ENCODE results near the gene MITF. TPM values are rescaled to one million over a fixed set of nuclear protein-coding genes. Genes with fewer than 3 reads are reported as not detected.

The MITF gene
- total RNA-seq, 1 donor from 2014 or later: 0.25 TPM

DNA sequence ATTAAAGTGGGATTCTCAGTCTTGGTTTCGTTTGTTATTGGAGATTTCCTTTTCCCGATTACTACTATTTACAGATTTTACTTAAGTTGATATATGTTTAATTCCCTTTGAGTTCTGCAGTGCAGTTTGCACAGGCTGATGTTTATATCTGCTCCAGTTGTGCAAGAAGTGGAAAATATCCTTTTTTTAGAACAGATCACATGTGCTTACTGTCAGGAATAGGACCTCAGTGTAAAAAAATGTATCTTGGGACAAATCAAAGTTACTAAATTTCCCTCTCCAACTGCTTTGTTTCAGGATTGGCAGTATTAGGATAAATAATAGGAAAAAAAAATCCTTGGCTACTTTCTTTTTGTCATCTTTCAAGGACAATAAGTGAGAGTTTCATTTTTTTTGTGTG is 6.9 kb downstream of the MITF start:
- no peaks in the 10 kb centered on the region for H3K36me3 Mint-ChIP-seq (ENCODE audit: unreplicated experiment)
- H3K4me1 Mint-ChIP-seq (ENCODE audit: low read depth, unreplicated experiment): no peaks in the 10 kb centered on the region
- no peak for DNase-seq
- TF ChIP-seq, protein P1, sequence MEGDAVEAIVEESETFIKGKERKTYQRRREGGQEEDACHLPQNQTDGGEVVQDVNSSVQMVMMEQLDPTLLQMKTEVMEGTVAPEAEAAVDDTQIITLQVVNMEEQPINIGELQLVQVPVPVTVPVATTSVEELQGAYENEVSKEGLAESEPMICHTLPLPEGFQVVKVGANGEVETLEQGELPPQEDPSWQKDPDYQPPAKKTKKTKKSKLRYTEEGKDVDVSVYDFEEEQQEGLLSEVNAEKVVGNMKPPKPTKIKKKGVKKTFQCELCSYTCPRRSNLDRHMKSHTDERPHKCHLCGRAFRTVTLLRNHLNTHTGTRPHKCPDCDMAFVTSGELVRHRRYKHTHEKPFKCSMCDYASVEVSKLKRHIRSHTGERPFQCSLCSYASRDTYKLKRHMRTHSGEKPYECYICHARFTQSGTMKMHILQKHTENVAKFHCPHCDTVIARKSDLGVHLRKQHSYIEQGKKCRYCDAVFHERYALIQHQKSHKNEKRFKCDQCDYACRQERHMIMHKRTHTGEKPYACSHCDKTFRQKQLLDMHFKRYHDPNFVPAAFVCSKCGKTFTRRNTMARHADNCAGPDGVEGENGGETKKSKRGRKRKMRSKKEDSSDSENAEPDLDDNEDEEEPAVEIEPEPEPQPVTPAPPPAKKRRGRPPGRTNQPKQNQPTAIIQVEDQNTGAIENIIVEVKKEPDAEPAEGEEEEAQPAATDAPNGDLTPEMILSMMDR (IDR thresholded peaks at IDR 0.05; ENCODE audit: partially characterized antibody, unreplicated experiment): no peak
- no peak overlapping the region for H3K27ac Mint-ChIP-seq (ENCODE audit: unreplicated experiment)
- H3K27me3 Mint-ChIP-seq (ENCODE audit: unreplicated experiment): peaks cover 3% of the 10 kb centered on the region
- H3K4me3 Mint-ChIP-seq (ENCODE audit: unreplicated experiment): no peak overlapping the region
- no peaks in the 10 kb centered on the region for H3K9me3 Mint-ChIP-seq (ENCODE audit: unreplicated experiment)

DNA sequence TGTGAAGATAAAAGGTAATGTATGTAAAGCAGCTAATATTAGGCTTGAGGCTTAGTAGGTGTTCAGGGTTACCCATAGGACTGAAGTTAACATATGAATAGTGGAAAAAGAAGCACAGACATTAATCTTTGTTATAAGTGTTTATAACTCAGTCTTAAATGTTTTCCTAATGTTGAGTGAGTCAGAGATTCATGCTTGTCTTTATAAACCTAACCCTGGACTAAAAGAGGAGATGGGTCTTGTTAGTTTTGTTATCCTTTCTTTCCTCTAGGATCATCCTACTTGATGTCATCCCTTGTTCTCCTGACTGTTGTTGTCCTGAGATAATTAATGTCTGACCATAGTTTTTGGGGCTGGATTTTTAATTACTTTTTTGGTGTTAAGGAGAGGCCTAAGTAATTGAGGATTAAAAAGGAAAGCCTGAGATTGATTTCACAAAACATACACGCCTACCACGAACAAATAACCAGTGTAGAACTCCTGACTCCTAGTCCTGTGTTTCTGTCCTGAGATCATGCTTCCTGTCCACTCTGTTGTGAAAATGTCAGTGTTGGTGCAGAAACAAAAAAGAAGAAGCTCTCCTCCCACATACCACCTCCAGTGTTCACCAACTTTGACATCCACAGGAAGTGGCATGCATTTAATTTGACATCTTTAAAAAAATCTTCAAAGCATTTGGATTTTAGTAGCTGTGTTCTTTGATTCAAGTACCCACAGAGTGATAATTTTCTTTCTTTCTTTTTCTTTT is 8.4 kb downstream of the MITF start:
- TF ChIP-seq, protein P1 (IDR thresholded peaks at IDR 0.05; ENCODE audit: partially characterized antibody, unreplicated experiment): no peak
- Mint-ChIP-seq H3K36me3 (ENCODE audit: unreplicated experiment) (peaks cover 6% of the 10 kb centered on the region), H3K27me3 (ENCODE audit: unreplicated experiment) (no peaks in the 10 kb centered on the region), H3K4me1 (ENCODE audit: low read depth, unreplicated experiment) (no peaks in the 10 kb centered on the region), H3K27ac (ENCODE audit: unreplicated experiment) (no peak overlapping the region), H3K4me3 (ENCODE audit: unreplicated experiment) (no peak overlapping the region), H3K9me3 (ENCODE audit: unreplicated experiment) (peaks cover 2% of the 10 kb centered on the region)
- DNase-seq: no peak

DNA sequence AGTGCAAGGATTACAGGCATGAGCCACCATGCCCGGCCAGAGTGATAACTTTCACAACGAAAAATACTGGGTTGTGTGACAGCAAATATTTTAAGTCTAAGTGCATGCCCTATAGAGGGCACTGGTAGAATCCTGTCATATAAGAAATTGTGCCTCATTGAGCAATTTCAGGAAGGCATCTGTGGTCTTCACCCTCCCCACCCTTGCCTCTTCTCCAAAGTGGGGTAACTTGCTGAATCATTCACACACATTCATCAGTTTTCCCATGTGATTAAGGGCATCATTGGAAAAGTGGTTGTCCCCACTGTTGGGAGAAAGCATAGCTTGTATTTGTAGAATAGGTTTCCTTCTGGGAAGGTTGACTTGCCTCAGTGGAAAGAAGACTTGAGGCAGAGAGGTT is 9.2 kb downstream of the MITF start:
- Mint-ChIP-seq H3K36me3 (ENCODE audit: unreplicated experiment) (peaks cover 6% of the 10 kb centered on the region), H3K27ac (ENCODE audit: unreplicated experiment) (no peak overlapping the region), H3K27me3 (ENCODE audit: unreplicated experiment) (no peaks in the 10 kb centered on the region), H3K9me3 (ENCODE audit: unreplicated experiment) (peaks cover 3% of the 10 kb centered on the region), H3K4me3 (ENCODE audit: unreplicated experiment) (no peak overlapping the region), H3K4me1 (ENCODE audit: low read depth, unreplicated experiment) (no peaks in the 10 kb centered on the region)
- TF ChIP-seq, protein P1 (IDR thresholded peaks at IDR 0.05; ENCODE audit: partially characterized antibody, unreplicated experiment): no peak
- no peak for DNase-seq

DNA sequence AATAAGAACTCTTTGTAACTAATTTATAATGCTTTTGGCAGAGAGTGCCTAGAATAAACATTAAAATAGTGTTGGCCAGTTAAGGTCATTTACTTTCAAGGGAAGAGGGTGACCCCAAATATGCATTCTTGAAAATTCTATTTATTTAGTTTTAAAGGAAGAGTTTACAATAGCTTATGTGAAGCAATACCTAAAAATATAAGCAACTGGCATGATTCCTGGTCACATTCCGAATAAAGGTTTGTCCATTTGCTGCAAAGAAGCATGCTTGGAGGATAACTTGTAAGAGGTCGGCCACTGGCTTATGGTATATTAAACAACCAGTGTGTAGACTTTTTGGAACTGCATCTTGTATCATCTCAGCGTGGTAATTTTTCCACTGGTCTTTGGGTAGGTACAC is 10.2 kb downstream of the MITF start:
- peaks cover 3% of the 10 kb centered on the region for H3K9me3 Mint-ChIP-seq (ENCODE audit: unreplicated experiment)
- no peaks in the 10 kb centered on the region for H3K4me1 Mint-ChIP-seq (ENCODE audit: low read depth, unreplicated experiment)
- DNase-seq: no peak
- H3K36me3 Mint-ChIP-seq (ENCODE audit: unreplicated experiment): peaks cover 6% of the 10 kb centered on the region
- TF ChIP-seq, protein P1 (IDR thresholded peaks at IDR 0.05; ENCODE audit: partially characterized antibody, unreplicated experiment): no peak
- no peak overlapping the region for H3K27ac Mint-ChIP-seq (ENCODE audit: unreplicated experiment)
- no peaks in the 10 kb centered on the region for H3K27me3 Mint-ChIP-seq (ENCODE audit: unreplicated experiment)
- no peak overlapping the region for H3K4me3 Mint-ChIP-seq (ENCODE audit: unreplicated experiment)

DNA sequence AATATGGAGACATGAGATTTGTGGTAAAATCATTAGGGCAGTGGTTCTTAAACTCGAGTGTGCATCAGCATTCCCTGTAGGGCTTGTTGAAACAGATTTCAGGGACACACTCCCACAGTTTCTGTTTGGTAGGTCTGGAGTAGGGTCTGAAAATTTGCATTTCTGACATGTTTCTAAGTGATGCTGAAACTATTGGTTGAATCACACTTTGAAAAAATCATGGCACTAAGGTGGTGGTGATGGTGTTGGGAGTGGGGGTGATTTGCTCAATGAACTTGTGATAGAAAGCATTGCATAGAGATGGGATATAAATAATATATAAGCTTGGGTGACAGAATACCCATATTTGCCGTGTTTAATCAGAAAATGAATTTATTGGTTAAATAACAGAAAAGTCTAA is 11.3 kb downstream of the MITF start:
- Mint-ChIP-seq H3K27ac (ENCODE audit: unreplicated experiment) (no peak overlapping the region), H3K27me3 (ENCODE audit: unreplicated experiment) (no peaks in the 10 kb centered on the region), H3K4me3 (ENCODE audit: unreplicated experiment) (no peak overlapping the region), H3K4me1 (ENCODE audit: low read depth, unreplicated experiment) (no peaks in the 10 kb centered on the region), H3K36me3 (ENCODE audit: unreplicated experiment) (peaks cover 6% of the 10 kb centered on the region), H3K9me3 (ENCODE audit: unreplicated experiment) (peaks cover 3% of the 10 kb centered on the region)
- no peak for DNase-seq
- TF ChIP-seq, protein P1 (IDR thresholded peaks at IDR 0.05; ENCODE audit: partially characterized antibody, unreplicated experiment): no peak
